PFSK-1 (cell line): ENCODE measurements around the gene ELF4.

Experiments
- FOXP2 ChIP-seq: optimal IDR thresholded peaks from 2 replicates; pipeline ENCODE3; 2011; ENCODE audit warnings: borderline replicate concordance, control low read depth, inconsistent platforms; ENCODE audit not compliant: insufficient read depth; ENCODE audit errors: extremely low read length, extremely low read depth
- POLR2AphosphoS5 ChIP-seq: IDR thresholded peaks from 2 replicates; pipeline ENCODE4 v1.6.1; 2012; ENCODE audit warnings: low read depth, mild to moderate bottlenecking, control low read depth, low read length, moderate library complexity
- REST ChIP-seq, 2 experiments: IDR thresholded peaks; 2 replicates each; pipeline versions ENCODE4 v1.6.1 to v1.8.0; 2011 to 2012; ENCODE audit warnings: low read depth in 2 of 2, low read length in 2 of 2, control low read depth in 1 of 2, inconsistent platforms in 1 of 2, mild to moderate bottlenecking in 1 of 2, moderate library complexity in 1 of 2; ENCODE audit not compliant: insufficient read depth in 1 of 2
- SIN3A ChIP-seq: IDR thresholded peaks from 2 replicates; pipeline ENCODE4 v1.6.1; 2012; ENCODE audit warnings: mild to moderate bottlenecking, low read length, moderate library complexity, borderline replicate concordance; ENCODE audit not compliant: insufficient read depth
- TAF1 ChIP-seq: IDR thresholded peaks from 2 replicates; pipeline ENCODE4 v1.6.1; 2012; ENCODE audit warnings: low read length, control low read depth, borderline replicate concordance; ENCODE audit not compliant: insufficient read depth

The ELF4 gene

GRCh38 chrX:130095249-130096030, 14.9 kb downstream of the ELF4 start:
- TF ChIP-seq TAF1 (no peak), FOXP2 (no peak), POLR2AphosphoS5 (no peak), REST (IDR thresholded peaks at IDR 0.05; ENCODE audit: insufficient read depth in 1 of 2, low read depth in 2 of 2, low read length in 2 of 2) (no peak), SIN3A (no peak)

GRCh38 chrX:130094696-130095095, 15.6 kb downstream of the ELF4 start:
- no peak for TF ChIP-seq POLR2AphosphoS5
- TF ChIP-seq REST (IDR thresholded peaks at IDR 0.05; ENCODE audit: insufficient read depth in 1 of 2, low read depth in 2 of 2, low read length in 2 of 2): no peak
- TF ChIP-seq SIN3A: no peak
- no peak for TF ChIP-seq FOXP2
- no peak for TF ChIP-seq TAF1

- TF ChIP-seq POLR2AphosphoS5 (no peak), REST (IDR thresholded peaks at IDR 0.05; ENCODE audit: insufficient read depth in 1 of 2, low read depth in 2 of 2, low read length in 2 of 2) (no peak), FOXP2 (no peak), SIN3A (no peak), TAF1 (no peak)
Measured at GRCh38 chrX:130093271-130093670, 17.0 kb downstream of the ELF4 start.

- TF ChIP-seq TAF1: no peak
- no peak for TF ChIP-seq SIN3A
- no peak for TF ChIP-seq POLR2AphosphoS5
- no peak for TF ChIP-seq FOXP2
Measured at GRCh38 chrX:130091980-130092522, 18.2 kb downstream of the ELF4 start.

GRCh38 chrX:130090364-130090763, 19.9 kb downstream of the ELF4 start:
- no peak for TF ChIP-seq REST (IDR thresholded peaks at IDR 0.05; ENCODE audit: insufficient read depth in 1 of 2, low read depth in 2 of 2, low read length in 2 of 2)
- TF ChIP-seq TAF1: no peak
- no peak for TF ChIP-seq POLR2AphosphoS5
- no peak for TF ChIP-seq SIN3A
- TF ChIP-seq FOXP2: no peak
